Ovary (tissue), 3 donors: Measurements from ENCODE around the gene ADGRL4.

Source experiments
- CTCF ChIP-seq, 3 donors: fragments of 450-650 bp in 2 of 3; fragments of 200-600 bp in 1 of 3; IDR thresholded peaks; one replicate each; pipeline versions ENCODE4 v1.5.1 to v1.8.0; 2016 to 2022; ENCODE audit warnings: antibody characterized with exemption in 3 of 3, mild to moderate bottlenecking in 1 of 3
- EP300 ChIP-seq: sonication (generic); formaldehyde crosslinking; IDR thresholded peaks from one replicate; pipeline ENCODE4 v1.6.1; 2017; ENCODE audit warnings: antibody characterized with exemption
- POLR2A ChIP-seq: fragments of 450-650 bp; IDR thresholded peaks from one replicate; pipeline ENCODE4 v1.6.1; 2017; ENCODE audit warnings: antibody characterized with exemption, mild to moderate bottlenecking, moderate library complexity
- donor health status: DM: no; HTN: no; CAD: no.

GRCh38 chr1:78987042-78987441, 19.5 kb downstream of the ADGRL4 start:
- TF ChIP-seq CTCF (IDR thresholded peaks at IDR 0.05) (no peak), POLR2A (no peak), EP300 (no peak)
